Measurements from ENCODE around the gene ADNP2.

Gene ADNP2

GRCh38 chr18:80170395-80171053 lies 61.5 kb downstream of the ADNP2 start:
- in situ Hi-C loops (cut with MboI; ENCODE audit: low sequenced_read_pairs), result no loop called here

GRCh38 chr18:80171054-80171872 lies 62.2 kb downstream of the ADNP2 start:
- in situ Hi-C loops (cut with MboI; ENCODE audit: low sequenced_read_pairs), result no loop called here

- in situ Hi-C loops (cut with MboI; ENCODE audit: low sequenced_read_pairs), result no loop called here
Observed at GRCh38 chr18:80172056-80172455, 63.0 kb downstream of the ADNP2 start.

GRCh38 chr18:80173060-80173459 lies 64.0 kb downstream of the ADNP2 start:
- in situ Hi-C loops (cut with MboI; ENCODE audit: low sequenced_read_pairs), result no loop called here

GRCh38 chr18:80175451-80176204 lies 66.6 kb downstream of the ADNP2 start:
- in situ Hi-C loops (cut with MboI; ENCODE audit: low sequenced_read_pairs), result no loop called here

- in situ Hi-C loops (cut with MboI; ENCODE audit: low sequenced_read_pairs), result no loop called here
Observed at GRCh38 chr18:80176334-80177073, 67.4 kb downstream of the ADNP2 start.

GRCh38 chr18:80177128-80177527 lies 68.1 kb downstream of the ADNP2 start:
- in situ Hi-C loops (cut with MboI; ENCODE audit: low sequenced_read_pairs), result no loop called here

GRCh38 chr18:80178935-80179818 lies 70.1 kb downstream of the ADNP2 start:
- in situ Hi-C loops (cut with MboI; ENCODE audit: low sequenced_read_pairs), result no loop called here

GRCh38 chr18:80179857-80180558 lies 70.9 kb downstream of the ADNP2 start:
- in situ Hi-C loops (cut with MboI; ENCODE audit: low sequenced_read_pairs), result no loop called here

- in situ Hi-C loops (cut with MboI; ENCODE audit: low sequenced_read_pairs), result no loop called here
Observed at GRCh38 chr18:80180778-80181564, 71.9 kb downstream of the ADNP2 start.

GRCh38 chr18:80181642-80182461 lies 72.8 kb downstream of the ADNP2 start:
- in situ Hi-C loops (cut with MboI; ENCODE audit: low sequenced_read_pairs), result no loop called here

GRCh38 chr18:80182855-80183254 lies 73.8 kb downstream of the ADNP2 start:
- in situ Hi-C loops (cut with MboI; ENCODE audit: low sequenced_read_pairs), result no loop called here

GRCh38 chr18:80183273-80184050 lies 74.4 kb downstream of the ADNP2 start:
- in situ Hi-C loops (cut with MboI; ENCODE audit: low sequenced_read_pairs), result no loop called here

GRCh38 chr18:80184243-80184772 lies 75.2 kb downstream of the ADNP2 start:
- in situ Hi-C loops (cut with MboI; ENCODE audit: low sequenced_read_pairs), result no loop called here

GRCh38 chr18:80185545-80185944 lies 76.5 kb downstream of the ADNP2 start:
- in situ Hi-C loops (cut with MboI; ENCODE audit: low sequenced_read_pairs), result no loop called here

- in situ Hi-C loops (cut with MboI; ENCODE audit: low sequenced_read_pairs), result no loop called here
Observed at GRCh38 chr18:80187956-80188642, 79.0 kb downstream of the ADNP2 start.
